GM19035 (cell line): ENCODE data around the gene TPD52L1.

Experiments used
- ATAC-seq: cut with Tn5 transposase; IDR thresholded peaks from one replicate; pipeline ENCODE4 v1.9.1; 2021; ENCODE audit not compliant: unreplicated experiment

Gene TPD52L1

GRCh38 chr6:125233202-125233601, 79.6 kb downstream of the TPD52L1 start:
- ATAC-seq = no peak

GRCh38 chr6:125236536-125237327, 83.2 kb downstream of the TPD52L1 start:
- ATAC-seq = no peak

- no peak for ATAC-seq
Observed at GRCh38 chr6:125237764-125238163, 84.2 kb downstream of the TPD52L1 start.

GRCh38 chr6:125245109-125245508, 91.5 kb downstream of the TPD52L1 start:
- ATAC-seq = no peak

- ATAC-seq = no peak
Observed at GRCh38 chr6:125245523-125246264, 92.1 kb downstream of the TPD52L1 start.

- no peak for ATAC-seq
Observed at GRCh38 chr6:125246566-125246965, 93.0 kb downstream of the TPD52L1 start.

GRCh38 chr6:125248136-125248535, 94.6 kb downstream of the TPD52L1 start:
- ATAC-seq = no peak

- no peak for ATAC-seq
Observed at GRCh38 chr6:125250511-125250910, 96.9 kb downstream of the TPD52L1 start.

- ATAC-seq = no peak
Observed at GRCh38 chr6:125251516-125252220, 98.1 kb downstream of the TPD52L1 start.

- no peak for ATAC-seq
Observed at GRCh38 chr6:125252891-125253290, 99.3 kb downstream of the TPD52L1 start.

GRCh38 chr6:125253881-125254280, 100.3 kb downstream of the TPD52L1 start:
- no peak for ATAC-seq

GRCh38 chr6:125254321-125254720, 100.7 kb downstream of the TPD52L1 start:
- ATAC-seq = no peak

GRCh38 chr6:125255201-125255600, 101.6 kb downstream of the TPD52L1 start:
- ATAC-seq = no peak

GRCh38 chr6:125257351-125257750, 103.8 kb downstream of the TPD52L1 start:
- ATAC-seq = no peak

GRCh38 chr6:125258651-125259353, 105.2 kb downstream of the TPD52L1 start:
- ATAC-seq = no peak

- ATAC-seq = no peak
Observed at GRCh38 chr6:125259354-125259736, 105.8 kb downstream of the TPD52L1 start.

GRCh38 chr6:125262016-125263013, 108.7 kb downstream of the TPD52L1 start:
- no peak for ATAC-seq

- no peak for ATAC-seq
Observed at GRCh38 chr6:125264476-125264875, 110.9 kb downstream of the TPD52L1 start.

- ATAC-seq = no peak
Observed at GRCh38 chr6:125267806-125268523, 114.4 kb downstream of the TPD52L1 start.
